Tibial nerve (tissue), 4 donors: ENCODE measurements around the gene VWA3A. TPM values are rescaled to one million over a fixed set of nuclear protein-coding genes. Genes with fewer than 3 reads are reported as not detected.
"Not testable (repeated sequence)": the region's sequence is repeated elsewhere in the genome, so short reads cannot be mapped to it uniquely, and the experiment has no call there.

ENCODE experiments used
- DNase-seq, 2 donors: peaks; one replicate each; pipeline ENCODE4 v3.0.0-alpha.2; 2019; ENCODE audit warnings: low spot score in 2 of 2
- H3K27ac ChIP-seq, 4 donors: fragments of 200-600 bp; sonication (generic) in 3 of 4; one replicate each; pipeline ENCODE4 v1.5.1; 2017 to 2019; ENCODE audit warnings: mild to moderate bottlenecking in 1 of 4
- H3K27me3 ChIP-seq, 2 donors: fragments of 200-600 bp; sonication (generic) in 1 of 2; one replicate each; pipeline versions ENCODE4 v1.5.1 to v1.6.0; 2017 to 2019
- H3K36me3 ChIP-seq, 3 donors: fragments of 200-600 bp; sonication (generic); one replicate each; pipeline ENCODE4 v1.5.1; 2018 to 2019
- H3K4me1 ChIP-seq, 4 donors: fragments of 200-600 bp; sonication (generic) in 3 of 4; one replicate each; pipeline ENCODE4 v1.5.1; 2017 to 2019
- H3K4me3 ChIP-seq, 4 donors: fragments of 200-600 bp; sonication (generic) in 3 of 4; one replicate each; pipeline ENCODE4 v1.5.1; 2017 to 2019; ENCODE audit warnings: mild to moderate bottlenecking in 1 of 4, moderate library complexity in 1 of 4
- H3K9me3 ChIP-seq, 4 donors: fragments of 200-600 bp; sonication (generic) in 3 of 4; one replicate each; pipeline ENCODE4 v1.5.1; 2017 to 2019
- CTCF ChIP-seq, 5 experiments: fragments of 200-600 bp in 3 of 5; fragments of 450-650 bp in 2 of 5; sonication (generic) in 3 of 5; IDR thresholded peaks; one replicate each; pipeline ENCODE4 v1.5.1; 2016 to 2019; ENCODE audit warnings: antibody characterized with exemption in 5 of 5, mild to moderate bottlenecking in 3 of 5, moderate library complexity in 2 of 5
- EP300 ChIP-seq, 2 donors: sonication (generic); formaldehyde crosslinking; IDR thresholded peaks; one replicate each; pipeline ENCODE4 v1.6.1; 2017; ENCODE audit warnings: antibody characterized with exemption in 2 of 2, mild to moderate bottlenecking in 1 of 2
- POLR2A ChIP-seq, 2 donors: fragments of 450-650 bp; IDR thresholded peaks; one replicate each; pipeline ENCODE4 v1.6.1; 2017; ENCODE audit warnings: antibody characterized with exemption in 2 of 2, mild to moderate bottlenecking in 2 of 2, moderate library complexity in 2 of 2
- WGBS, 2 donors: methylation state at CpG; one replicate each; pipeline ENCODE4 v1.1.5; 2018; 5-methylcytosine and 5-hydroxymethylcytosine counted together
- total RNA-seq, 4 donors: library from RNA; depleted of rRNA; stranded (reverse); fragments of >200 nt; gene quantifications; one replicate each; pipeline ENCODE4 v1.1.0, GENCODE V29; 2016

VWA3A gene
- total RNA-seq, 4 donors from 2014 or later, result 2.0 TPM; not detected in 3

- no peaks in the 10 kb centered on the region for H3K9me3 ChIP-seq
- DNase-seq, result no peak
- no peak overlapping the region for H3K4me3 ChIP-seq
- H3K4me1 ChIP-seq, result no peaks in the 10 kb centered on the region
- WGBS, 2 donors, result 83% methylated on average over 9 of the region's 9 CpGs
- H3K27me3 ChIP-seq, result no peaks in the 10 kb centered on the region
- no peak overlapping the region for H3K27ac ChIP-seq
- TF ChIP-seq POLR2A (IDR thresholded peaks at IDR 0.05) (no peak), EP300 (IDR thresholded peaks at IDR 0.05) (no peak), CTCF (IDR thresholded peaks at IDR 0.05) (no peak)
- H3K36me3 ChIP-seq, result no peaks in the 10 kb centered on the region
Measured at GRCh38 chr16:22099256-22099975, 7.1 kb downstream of the VWA3A start.

- 74 to 81% methylated on average over 1 of the region's 1 CpG for WGBS, 2 donors
- H3K4me3 ChIP-seq, result no peak overlapping the region
Measured at GRCh38 chr16:22103441-22103840, 11.1 kb downstream of the VWA3A start.

GRCh38 chr16:22109258-22109898 lies 17.0 kb downstream of the VWA3A start:
- H3K4me3 ChIP-seq, result no peak overlapping the region
- H3K27ac ChIP-seq, result no peak overlapping the region
- H3K36me3 ChIP-seq, result no peaks in the 10 kb centered on the region
- no peaks in the 10 kb centered on the region for H3K9me3 ChIP-seq
- TF ChIP-seq POLR2A (IDR thresholded peaks at IDR 0.05) (no peak), EP300 (IDR thresholded peaks at IDR 0.05) (no peak), CTCF (IDR thresholded peaks at IDR 0.05) (no peak)
- no peaks in the 10 kb centered on the region for H3K27me3 ChIP-seq
- 58% methylated on average over 4 of the region's 4 CpGs for WGBS, 2 donors
- H3K4me1 ChIP-seq, result no peaks in the 10 kb centered on the region
- DNase-seq, result no peak

More at GRCh38 chr16:22103441-22103840, 11.1 kb downstream of the VWA3A start:
- Histone ChIP-seq H3K27me3 (no peaks in the 10 kb centered on the region), H3K9me3 (no peaks in the 10 kb centered on the region), H3K36me3 (no peaks in the 10 kb centered on the region), H3K27ac (no peak overlapping the region), H3K4me1 (no peaks in the 10 kb centered on the region)
- DNase-seq, result no peak
- TF ChIP-seq CTCF (IDR thresholded peaks at IDR 0.05) (no peak), POLR2A (IDR thresholded peaks at IDR 0.05) (no peak), EP300 (IDR thresholded peaks at IDR 0.05) (no peak)

GRCh38 chr16:22111629-22112028 lies 19.3 kb downstream of the VWA3A start:
- DNase-seq, H3K4me1 ChIP-seq, H3K36me3 ChIP-seq, H3K27me3 ChIP-seq, H3K9me3 ChIP-seq, H3K27ac ChIP-seq, H3K4me3 ChIP-seq: not testable (repeated sequence)
- WGBS, 2 donors, result 74 to 76% methylated on average over 5 of the region's 5 CpGs

GRCh38 chr16:22116095-22116700 lies 23.9 kb downstream of the VWA3A start:
- TF ChIP-seq POLR2A (IDR thresholded peaks at IDR 0.05) (no peak), CTCF (IDR thresholded peaks at IDR 0.05) (no peak), EP300 (IDR thresholded peaks at IDR 0.05) (no peak)
- no peak overlapping the region for H3K27ac ChIP-seq
- H3K4me1 ChIP-seq, result no peaks in the 10 kb centered on the region
- H3K9me3 ChIP-seq, result no peaks in the 10 kb centered on the region
- H3K4me3 ChIP-seq, result no peak overlapping the region
- no peak for DNase-seq
- WGBS, 2 donors, result 65 to 72% methylated on average over 2 of the region's 2 CpGs
- H3K36me3 ChIP-seq, result no peaks in the 10 kb centered on the region
- no peaks in the 10 kb centered on the region for H3K27me3 ChIP-seq
